ENCODE measurements around the gene UGT3A2.

The UGT3A2 gene

DNA sequence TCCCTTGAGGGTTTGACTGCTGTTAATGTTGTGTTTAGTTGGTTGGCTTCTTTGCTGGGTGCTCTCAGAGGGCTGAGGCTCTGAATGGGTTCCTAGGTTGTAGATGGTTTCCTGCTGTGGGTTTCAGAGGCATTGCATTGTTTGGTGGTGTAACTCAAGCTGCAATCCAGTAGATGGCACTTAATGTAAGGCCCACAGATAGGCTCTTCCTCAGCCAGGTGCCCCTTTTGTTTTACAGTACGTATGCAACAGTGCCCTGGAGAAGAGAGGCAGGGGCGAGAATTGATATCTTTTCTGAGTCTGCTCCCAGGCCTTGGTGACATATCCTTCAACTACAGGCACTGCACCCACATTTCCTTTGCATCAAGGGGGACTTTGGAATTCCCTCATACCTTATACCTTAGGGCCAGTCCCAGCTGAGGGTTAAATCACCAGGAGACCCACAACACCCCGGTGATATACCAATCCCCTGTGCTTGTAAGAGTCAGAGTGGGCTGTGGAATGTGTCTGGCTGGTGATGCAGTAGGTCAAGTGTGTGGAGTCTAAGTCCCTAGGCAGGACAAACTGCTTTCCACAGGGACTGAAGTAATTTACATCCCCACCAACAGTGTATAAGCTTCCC, 7.0 kb upstream of the UGT3A2 start:
- Histone ChIP-seq H3F3A (ENCODE audit: insufficient read depth) (no peaks in the 10 kb centered on the region), H3K27ac (ENCODE audit: low read depth, low read length) (no peak overlapping the region), H3K4me2 (ENCODE audit: low read depth, low read length, poor library complexity, severe bottlenecking) (no peak overlapping the region), H3K9ac (ENCODE audit: low read length) (no peak overlapping the region), H3K9me2 (replicated peaks; ENCODE audit: insufficient read depth, low read length) (no peaks in the 10 kb centered on the region), H3K36me3 (ENCODE audit: low read length) (no peaks in the 10 kb centered on the region), H2AFZ (ENCODE audit: low read depth, low read length, severe bottlenecking) (no peak overlapping the region), H4K20me1 (ENCODE audit: low read depth, low read length) (no peaks in the 10 kb centered on the region), H3K27me3 (ENCODE audit: low read length) (no peaks in the 10 kb centered on the region), H3K9me3 (ENCODE audit: insufficient read depth, low read length) (no peaks in the 10 kb centered on the region), H3K79me2 (ENCODE audit: insufficient read depth, low read length) (no peaks in the 10 kb centered on the region), H3K4me3 (ENCODE audit: insufficient read depth, low read length, poor library complexity, severe bottlenecking) (no peak overlapping the region)
- no peak for TF ChIP-seq EZH2phosphoT487 (conservative IDR thresholded peaks at IDR 0.05; ENCODE audit: low read length)
- no peak for TF ChIP-seq CTCF (IDR thresholded peaks at IDR 0.05; ENCODE audit: insufficient read depth, low read length, poor library complexity, severe bottlenecking)

DNA sequence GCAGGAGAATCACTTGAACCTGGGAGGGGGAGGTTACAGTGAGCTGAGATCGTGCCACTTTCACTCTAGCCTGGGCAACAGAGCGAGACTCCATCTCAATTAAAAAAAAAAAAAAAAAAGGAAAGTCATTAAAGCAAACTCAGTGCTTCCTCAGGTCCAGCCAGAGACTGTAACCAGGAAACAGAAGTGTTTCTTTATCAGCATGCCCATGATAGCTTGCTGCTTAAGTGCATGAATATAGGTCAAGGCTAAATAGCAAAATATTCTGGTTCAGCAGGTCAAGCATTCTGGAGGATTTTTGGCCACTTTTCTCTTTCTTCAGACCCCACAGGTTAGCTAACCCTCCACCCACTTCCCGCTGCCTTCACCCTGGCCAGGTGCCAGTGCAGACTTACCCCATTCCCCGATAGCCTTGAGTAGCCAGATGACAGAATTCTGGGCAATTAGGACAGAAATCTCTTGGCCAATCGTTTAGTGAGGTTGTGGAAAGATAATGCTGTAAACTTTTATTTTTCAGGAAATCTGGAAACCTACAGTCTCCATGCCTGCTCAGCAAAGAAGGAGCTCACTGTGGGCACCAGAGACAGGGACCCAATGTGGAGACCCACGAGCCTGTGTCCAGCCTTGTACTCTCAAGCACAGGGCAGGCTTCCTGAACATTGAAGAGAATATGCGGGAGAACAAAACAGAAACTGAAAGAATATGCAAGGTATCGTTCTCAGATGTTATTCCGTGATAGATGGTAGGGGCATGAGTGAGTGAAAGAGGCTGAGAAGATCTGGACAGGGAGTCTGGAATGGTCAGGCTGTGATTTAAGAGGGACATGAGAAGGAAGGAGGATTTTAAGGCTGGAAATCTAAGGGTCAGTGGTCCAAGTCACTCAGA, 4.2 kb upstream of the UGT3A2 start:
- Histone ChIP-seq H3F3A (ENCODE audit: insufficient read depth) (no peaks in the 10 kb centered on the region), H4K20me1 (ENCODE audit: low read depth, low read length) (no peaks in the 10 kb centered on the region), H3K9ac (ENCODE audit: low read length) (no peak overlapping the region), H3K9me2 (replicated peaks; ENCODE audit: insufficient read depth, low read length) (no peaks in the 10 kb centered on the region), H3K4me3 (ENCODE audit: insufficient read depth, low read length, poor library complexity, severe bottlenecking) (no peak overlapping the region), H3K36me3 (ENCODE audit: low read length) (no peaks in the 10 kb centered on the region), H3K4me2 (ENCODE audit: low read depth, low read length, poor library complexity, severe bottlenecking) (no peak overlapping the region), H3K79me2 (ENCODE audit: insufficient read depth, low read length) (no peaks in the 10 kb centered on the region), H3K27ac (ENCODE audit: low read depth, low read length) (no peak overlapping the region), H3K9me3 (ENCODE audit: insufficient read depth, low read length) (no peaks in the 10 kb centered on the region), H3K27me3 (ENCODE audit: low read length) (no peaks in the 10 kb centered on the region), H2AFZ (ENCODE audit: low read depth, low read length, severe bottlenecking) (no peak overlapping the region)
- TF ChIP-seq CTCF (IDR thresholded peaks at IDR 0.05; ENCODE audit: insufficient read depth, low read length, poor library complexity, severe bottlenecking) (no peak), EZH2phosphoT487 (conservative IDR thresholded peaks at IDR 0.05; ENCODE audit: low read length) (no peak)

DNA sequence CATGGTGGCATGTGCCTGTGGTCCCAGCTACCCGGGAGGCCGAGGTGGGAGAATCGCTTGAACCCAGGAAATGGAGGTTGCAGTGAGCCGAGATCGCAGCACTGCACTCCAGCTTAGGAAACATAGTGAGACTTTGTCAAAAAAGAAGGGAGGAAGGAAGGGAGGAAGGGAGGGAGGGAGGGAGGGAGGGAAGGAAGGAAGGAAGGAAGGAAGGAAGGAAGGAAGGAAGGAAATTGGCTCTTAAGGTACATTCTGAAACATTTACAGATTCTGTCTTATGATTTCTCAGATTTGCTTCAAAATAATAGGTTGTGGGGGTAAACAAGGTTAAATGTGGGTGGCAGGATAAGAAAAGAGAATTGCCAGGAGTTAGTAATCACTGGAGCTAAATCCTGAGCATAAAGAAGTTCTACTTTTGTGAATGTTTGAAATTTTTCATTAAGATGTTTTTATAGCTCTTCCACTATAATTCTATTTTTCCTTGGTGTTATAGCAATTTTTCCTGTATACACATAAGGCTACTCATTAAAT, 2.1 kb upstream of the UGT3A2 start:
- H2AFZ ChIP-seq (ENCODE audit: low read depth, low read length, severe bottlenecking) = no peak overlapping the region
- TF ChIP-seq CTCF (IDR thresholded peaks at IDR 0.05; ENCODE audit: insufficient read depth, low read length, poor library complexity, severe bottlenecking) (no peak), EZH2phosphoT487 (conservative IDR thresholded peaks at IDR 0.05; ENCODE audit: low read length) (no peak)

More for the DNA sequence above, 2.1 kb upstream of the UGT3A2 start:
- H3K4me3 ChIP-seq (ENCODE audit: insufficient read depth, low read length, poor library complexity, severe bottlenecking) = no peak overlapping the region
- H3K9ac ChIP-seq (ENCODE audit: low read length) = no peak overlapping the region
- no peak overlapping the region for H3K4me2 ChIP-seq (ENCODE audit: low read depth, low read length, poor library complexity, severe bottlenecking)
- no peaks in the 10 kb centered on the region for H3F3A ChIP-seq (ENCODE audit: insufficient read depth)
- no peaks in the 10 kb centered on the region for H3K9me3 ChIP-seq (ENCODE audit: insufficient read depth, low read length)
- H3K79me2 ChIP-seq (ENCODE audit: insufficient read depth, low read length) = no peaks in the 10 kb centered on the region
- no peak overlapping the region for H3K27ac ChIP-seq (ENCODE audit: low read depth, low read length)
- H3K36me3 ChIP-seq (ENCODE audit: low read length) = no peaks in the 10 kb centered on the region
- H3K27me3 ChIP-seq (ENCODE audit: low read length) = no peaks in the 10 kb centered on the region
- no peaks in the 10 kb centered on the region for H3K9me2 ChIP-seq (replicated peaks; ENCODE audit: insufficient read depth, low read length)
- H4K20me1 ChIP-seq (ENCODE audit: low read depth, low read length) = no peaks in the 10 kb centered on the region
